SU-DHL-6 (cell line): ENCODE data around the gene AOC1.

Experiments used
- H2AFZ ChIP-seq: fragments of 200-600 bp; sonication (generic); 2 replicates; pipeline ENCODE4 v1.6.1; 2014; ENCODE audit warnings: low read depth, mild to moderate bottlenecking, moderate library complexity, mixed read lengths, antibody characterized with exemption, low read length; ENCODE audit not compliant: severe bottlenecking
- H3F3A ChIP-seq: fragments of 200-600 bp; shearing (Covaris generic); 2 replicates; pipeline ENCODE4 v1.6.0; 2016; ENCODE audit warnings: antibody characterized with exemption, mild to moderate bottlenecking; ENCODE audit not compliant: insufficient read depth
- H3K27ac ChIP-seq: fragments of 200-600 bp; sonication (generic); 2 replicates; pipeline ENCODE4 v1.5.1; 2016; ENCODE audit warnings: low read depth, mild to moderate bottlenecking, low read length, moderate library complexity, mixed read lengths
- H3K27me3 ChIP-seq: fragments of 200-600 bp; sonication (generic), shearing (Covaris generic); 2 replicates; pipeline ENCODE4 v1.6.0; 2014; ENCODE audit warnings: mild to moderate bottlenecking, low read length
- H3K36me3 ChIP-seq: fragments of 200-600 bp; sonication (generic); 2 replicates; pipeline ENCODE4 v1.6.1; 2014; ENCODE audit warnings: mild to moderate bottlenecking, low read length, mixed read lengths
- H3K4me2 ChIP-seq: fragments of 300-600, 200-600 bp; shearing (Covaris generic), sonication (generic); 2 replicates; pipeline ENCODE4 v1.6.0; 2014; ENCODE audit warnings: low read length, low read depth, mild to moderate bottlenecking; ENCODE audit not compliant: poor library complexity, severe bottlenecking
- H3K4me3 ChIP-seq: fragments of 200-600 bp; sonication (generic); 2 replicates; pipeline ENCODE4 v1.5.1; 2014; ENCODE audit warnings: antibody characterized with exemption, low read length, mild to moderate bottlenecking, mixed read lengths; ENCODE audit not compliant: insufficient read depth, poor library complexity, severe bottlenecking
- H3K79me2 ChIP-seq: fragments of 200-600 bp; sonication (generic); 2 replicates; pipeline ENCODE4 v1.6.1; 2014; ENCODE audit warnings: mild to moderate bottlenecking, low read length, moderate library complexity; ENCODE audit not compliant: insufficient read depth
- H3K9ac ChIP-seq: fragments of 200-600 bp; sonication (generic); 2 replicates; pipeline ENCODE4 v1.7.0; 2014; ENCODE audit warnings: mild to moderate bottlenecking, low read length
- H3K9me2 ChIP-seq: fragments of 200-600 bp; sonication (generic); replicated peaks from 2 replicates; pipeline ENCODE4 v1.6.1; 2014; ENCODE audit warnings: low read length; ENCODE audit not compliant: insufficient read depth
- H3K9me3 ChIP-seq: fragments of 200-600 bp; sonication (generic); 2 replicates; pipeline ENCODE4 v1.6.1; 2014; ENCODE audit warnings: low read length, mixed read lengths; ENCODE audit not compliant: insufficient read depth
- H4K20me1 ChIP-seq: fragments of 200-600 bp; sonication (generic); 2 replicates; pipeline ENCODE4 v1.6.1; 2014; ENCODE audit warnings: low read depth, mild to moderate bottlenecking, antibody characterized with exemption, low read length, moderate library complexity, mixed read lengths
- EZH2phosphoT487 ChIP-seq: fragments of 200-600 bp; sonication (generic), shearing (Covaris generic); conservative IDR thresholded peaks from 2 replicates; pipeline ENCODE4 v1.6.1; 2018; ENCODE audit warnings: mild to moderate bottlenecking, antibody characterized with exemption, low read length, moderate library complexity, mixed read lengths
- TF ChIP-seq, protein P1 (sequence below): fragments of 200-600 bp; sonication (generic); IDR thresholded peaks from one replicate; pipeline ENCODE4 v1.5.1; 2017; ENCODE audit warnings: antibody characterized with exemption, mild to moderate bottlenecking, low read length, moderate library complexity; ENCODE audit not compliant: insufficient read depth, poor library complexity, severe bottlenecking

Gene AOC1

GRCh38 chr7:150871601-150872000 lies 19.3 kb downstream of the AOC1 start:
- Histone ChIP-seq H3K79me2 (no peaks in the 10 kb centered on the region), H3K27me3 (no peaks in the 10 kb centered on the region), H3K27ac (no peak overlapping the region), H3K9me3 (peaks cover 6% of the 10 kb centered on the region; the same call in 1 of the 2 replicates), H3K9ac (no peak overlapping the region), H3K4me3 (no peak overlapping the region), H3K9me2 (no peaks in the 10 kb centered on the region), H3F3A (no peaks in the 10 kb centered on the region), H3K4me2 (no peak overlapping the region), H4K20me1 (no peaks in the 10 kb centered on the region), H3K36me3 (no peaks in the 10 kb centered on the region), H2AFZ (no peak overlapping the region)
- no peak for TF ChIP-seq EZH2phosphoT487
- TF ChIP-seq, protein P1, sequence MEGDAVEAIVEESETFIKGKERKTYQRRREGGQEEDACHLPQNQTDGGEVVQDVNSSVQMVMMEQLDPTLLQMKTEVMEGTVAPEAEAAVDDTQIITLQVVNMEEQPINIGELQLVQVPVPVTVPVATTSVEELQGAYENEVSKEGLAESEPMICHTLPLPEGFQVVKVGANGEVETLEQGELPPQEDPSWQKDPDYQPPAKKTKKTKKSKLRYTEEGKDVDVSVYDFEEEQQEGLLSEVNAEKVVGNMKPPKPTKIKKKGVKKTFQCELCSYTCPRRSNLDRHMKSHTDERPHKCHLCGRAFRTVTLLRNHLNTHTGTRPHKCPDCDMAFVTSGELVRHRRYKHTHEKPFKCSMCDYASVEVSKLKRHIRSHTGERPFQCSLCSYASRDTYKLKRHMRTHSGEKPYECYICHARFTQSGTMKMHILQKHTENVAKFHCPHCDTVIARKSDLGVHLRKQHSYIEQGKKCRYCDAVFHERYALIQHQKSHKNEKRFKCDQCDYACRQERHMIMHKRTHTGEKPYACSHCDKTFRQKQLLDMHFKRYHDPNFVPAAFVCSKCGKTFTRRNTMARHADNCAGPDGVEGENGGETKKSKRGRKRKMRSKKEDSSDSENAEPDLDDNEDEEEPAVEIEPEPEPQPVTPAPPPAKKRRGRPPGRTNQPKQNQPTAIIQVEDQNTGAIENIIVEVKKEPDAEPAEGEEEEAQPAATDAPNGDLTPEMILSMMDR = no peak

DNA sequence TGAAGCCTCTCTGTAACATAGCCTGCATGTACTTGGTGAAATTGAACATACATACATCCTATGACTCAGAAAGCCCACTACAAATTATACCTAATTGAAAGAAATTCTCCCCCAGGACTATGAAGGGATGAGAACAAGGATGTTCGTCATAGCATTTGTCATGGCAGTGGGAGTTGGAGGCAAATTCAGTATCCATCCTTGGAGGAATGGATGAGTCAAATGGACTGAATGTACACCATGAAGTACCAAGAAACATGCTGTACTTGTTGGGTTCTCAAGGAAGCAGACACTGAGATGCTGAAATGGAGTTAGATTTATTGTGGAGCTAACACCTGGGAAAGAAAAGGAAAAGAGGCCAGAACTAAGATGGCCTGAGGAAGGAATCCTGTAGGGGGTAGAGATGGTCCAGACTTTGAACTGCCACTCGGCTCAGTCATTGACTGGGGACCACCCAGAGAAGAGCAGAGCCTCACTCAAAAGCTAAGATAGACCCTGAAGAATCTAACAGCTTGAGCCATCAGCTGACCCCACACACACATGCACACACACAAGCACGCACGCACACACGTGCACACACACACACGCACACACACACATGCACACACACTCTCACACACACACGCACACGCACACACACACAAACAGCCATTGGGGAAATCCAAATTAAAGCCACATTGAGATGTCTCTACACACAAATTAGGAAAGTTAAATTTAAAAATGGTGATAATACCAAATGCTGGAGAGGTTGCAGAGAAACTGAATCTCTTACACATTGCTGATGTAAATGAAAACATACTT lies 22.3 kb downstream of the AOC1 start:
- Histone ChIP-seq H3K9me2 (no peaks in the 10 kb centered on the region), H3K4me2 (no peak overlapping the region), H3K27ac (no peak overlapping the region), H3K79me2 (no peaks in the 10 kb centered on the region), H3K4me3 (no peak overlapping the region), H3F3A (no peaks in the 10 kb centered on the region), H4K20me1 (no peaks in the 10 kb centered on the region), H3K9me3 (peaks cover 6% of the 10 kb centered on the region; the same call in 1 of the 2 replicates), H3K27me3 (no peaks in the 10 kb centered on the region), H3K36me3 (no peaks in the 10 kb centered on the region), H3K9ac (no peak overlapping the region), H2AFZ (no peak overlapping the region)
- TF ChIP-seq EZH2phosphoT487 = no peak
- TF ChIP-seq, protein P1 = no peak

DNA sequence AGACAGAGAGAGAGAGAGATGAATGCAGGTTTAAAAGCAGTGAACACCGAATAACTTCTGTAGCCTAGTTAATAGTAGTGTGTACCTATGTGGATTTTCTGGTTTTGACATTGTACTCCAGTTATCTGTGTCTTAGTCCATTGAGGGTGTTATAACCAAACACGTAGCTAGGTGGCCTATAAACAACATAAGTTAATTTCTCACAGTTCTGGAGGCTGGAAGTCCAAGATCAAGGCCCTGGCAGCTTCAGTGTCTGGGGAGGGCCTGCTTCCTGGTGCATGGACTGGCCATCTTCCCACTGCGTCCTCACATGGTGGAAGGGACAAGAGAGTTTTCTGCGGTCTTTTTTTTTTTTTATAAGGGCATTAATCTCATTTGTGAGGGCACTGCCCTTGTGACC lies 23.5 kb downstream of the AOC1 start:
- Histone ChIP-seq H3K9ac (no peak overlapping the region), H3K79me2 (no peaks in the 10 kb centered on the region), H3K27me3 (no peaks in the 10 kb centered on the region), H3K9me3 (peaks cover 6% of the 10 kb centered on the region; the same call in 1 of the 2 replicates), H3K9me2 (no peaks in the 10 kb centered on the region), H3K27ac (no peak overlapping the region), H3K4me2 (no peak overlapping the region), H3K4me3 (no peak overlapping the region), H4K20me1 (no peaks in the 10 kb centered on the region), H3F3A (no peaks in the 10 kb centered on the region), H3K36me3 (no peaks in the 10 kb centered on the region), H2AFZ (no peak overlapping the region)
- TF ChIP-seq, protein P1 = peak; percentile 15
- TF ChIP-seq EZH2phosphoT487 = no peak
